Activated CD8-positive, alpha-beta memory T cell treated with anti-CD3 and anti-CD28 coated beads, Interleukin-2, amount 50 U/mL, for 24 hours (primary cell): ENCODE data around the gene CYBA.

ENCODE experiments used
- DNase-seq: peaks from one replicate; pipeline ENCODE4 v3.0.0-alpha.2; 2020; ENCODE audit errors: extremely low read depth

CYBA gene

DNA sequence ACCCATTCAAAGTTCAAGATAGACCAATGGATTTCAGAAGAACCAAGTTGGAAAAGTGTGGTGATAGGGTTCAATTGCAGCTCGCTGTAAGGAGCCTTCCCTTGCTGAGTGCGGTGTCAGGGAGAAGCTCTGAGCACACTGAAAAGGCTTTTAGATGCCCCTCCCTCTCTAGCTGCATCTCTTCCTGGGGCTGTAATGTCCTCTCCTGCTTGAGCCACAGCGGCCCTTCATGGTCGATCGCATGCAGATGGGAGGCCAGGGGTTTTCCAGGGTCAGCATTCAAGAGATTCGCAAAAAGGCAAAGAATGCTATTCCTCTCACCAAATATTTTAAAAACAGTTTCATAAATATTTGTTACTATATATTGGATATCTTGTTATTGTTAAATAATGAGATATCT is 56.9 kb downstream of the CYBA start:
- no peak for DNase-seq

DNA sequence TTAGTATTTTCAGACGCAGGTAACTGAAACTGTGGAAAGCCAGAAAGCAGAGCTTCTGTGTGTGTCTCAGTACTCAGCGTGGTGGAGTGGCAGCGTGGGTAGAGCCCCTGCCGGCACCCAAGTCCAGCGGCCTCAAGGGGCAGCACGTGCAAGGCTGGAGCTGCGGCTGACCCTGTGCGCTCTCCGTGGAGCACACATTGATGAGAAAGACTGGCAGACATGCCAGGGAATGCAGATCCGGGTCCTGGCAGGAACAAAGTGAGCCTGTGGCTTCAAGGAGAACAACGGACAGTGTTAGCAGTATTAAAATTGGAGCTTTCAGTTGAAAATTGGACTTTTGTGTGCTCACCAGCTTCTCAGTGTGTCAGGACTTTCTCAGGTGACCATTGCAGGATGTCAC is 57.4 kb downstream of the CYBA start:
- no peak for DNase-seq
